Peyer's patch (tissue), 4 donors: ENCODE data around the gene RXRG.

ENCODE experiments used
- POLR2A ChIP-seq, 2 donors: fragments of 450-650 bp; IDR thresholded peaks; one replicate each; pipeline ENCODE4 v1.5.1; 2017; ENCODE audit warnings: antibody characterized with exemption in 2 of 2, mild to moderate bottlenecking in 2 of 2, moderate library complexity in 2 of 2
- TF ChIP-seq, protein P1 (sequence below), 6 experiments: fragments of 450-650 bp in 4 of 6; fragments of 200-600 bp in 2 of 6; sonication (generic) in 1 of 6; IDR thresholded peaks; one replicate each; pipeline ENCODE4 v1.5.1; 2017 to 2019; ENCODE audit warnings: antibody characterized with exemption in 6 of 6, mild to moderate bottlenecking in 3 of 6, moderate library complexity in 1 of 6

DNA sequence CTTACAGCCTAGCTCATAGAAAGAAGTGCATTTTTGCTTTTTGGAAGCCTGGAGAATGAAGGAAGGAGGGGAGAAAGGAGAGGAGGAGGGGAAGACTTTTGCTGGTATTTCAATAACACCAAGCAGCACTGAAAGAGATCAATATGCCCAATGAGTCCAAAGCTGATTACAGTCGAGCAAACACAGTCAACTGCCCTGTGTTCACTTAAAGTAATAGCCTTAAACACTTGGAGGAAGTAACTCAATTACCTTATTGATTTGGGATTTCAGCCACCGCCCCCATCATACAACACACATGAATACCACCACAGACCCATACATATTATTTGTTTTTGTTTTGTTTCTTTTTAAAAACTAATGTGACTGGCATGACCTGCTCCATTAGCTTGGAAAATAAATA, 23.3 kb upstream of the RXRG start:
- TF ChIP-seq, protein P1, sequence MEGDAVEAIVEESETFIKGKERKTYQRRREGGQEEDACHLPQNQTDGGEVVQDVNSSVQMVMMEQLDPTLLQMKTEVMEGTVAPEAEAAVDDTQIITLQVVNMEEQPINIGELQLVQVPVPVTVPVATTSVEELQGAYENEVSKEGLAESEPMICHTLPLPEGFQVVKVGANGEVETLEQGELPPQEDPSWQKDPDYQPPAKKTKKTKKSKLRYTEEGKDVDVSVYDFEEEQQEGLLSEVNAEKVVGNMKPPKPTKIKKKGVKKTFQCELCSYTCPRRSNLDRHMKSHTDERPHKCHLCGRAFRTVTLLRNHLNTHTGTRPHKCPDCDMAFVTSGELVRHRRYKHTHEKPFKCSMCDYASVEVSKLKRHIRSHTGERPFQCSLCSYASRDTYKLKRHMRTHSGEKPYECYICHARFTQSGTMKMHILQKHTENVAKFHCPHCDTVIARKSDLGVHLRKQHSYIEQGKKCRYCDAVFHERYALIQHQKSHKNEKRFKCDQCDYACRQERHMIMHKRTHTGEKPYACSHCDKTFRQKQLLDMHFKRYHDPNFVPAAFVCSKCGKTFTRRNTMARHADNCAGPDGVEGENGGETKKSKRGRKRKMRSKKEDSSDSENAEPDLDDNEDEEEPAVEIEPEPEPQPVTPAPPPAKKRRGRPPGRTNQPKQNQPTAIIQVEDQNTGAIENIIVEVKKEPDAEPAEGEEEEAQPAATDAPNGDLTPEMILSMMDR (IDR thresholded peaks at IDR 0.05): no peak
- no peak for TF ChIP-seq POLR2A (IDR thresholded peaks at IDR 0.05)
